Motor neuron (in vitro differentiated cells): ENCODE data around the gene LRRC1. TPM values are rescaled to one million over a fixed set of nuclear protein-coding genes. Genes with fewer than 3 reads are reported as not detected.

Source experiments
- total RNA-seq, 8 experiments: library from RNA; unstranded; fragments of 300-600 nt; gene quantifications; 2 replicates each; pipeline versions ENCODE4 v1.2.3 to v1.2.4, GENCODE V29; 2022

The LRRC1 gene
- total RNA-seq, 8 experiments from 2014 or later = 4.3 to 9.3 (median 7.8) TPM

Other genes with a start within 250 kb of the LRRC1 start
- 10 to 100 TPM; 13.5 to 32.9 (median 18.4) TPM for gene GCLC, start 249.9 kb upstream of the LRRC1 start, total RNA-seq
- under 1 TPM; 0.21 to 0.66 (median 0.37) TPM for gene KLHL31, start 129.2 kb upstream of the LRRC1 start, total RNA-seq